Neural progenitor cell (in vitro differentiated cells): ENCODE measurements around the gene S1PR5. TPM values are rescaled to one million over a fixed set of nuclear protein-coding genes. Genes with fewer than 3 reads are reported as not detected.

Experiments used
- DNase-seq: peaks from one replicate; pipeline ENCODE4 v3.0.0-alpha.2; 2016; ENCODE audit warnings: low spot score
- H2AFZ ChIP-seq: fragments of 200-600 bp; sonication (generic); replicated peaks from 2 replicates; pipeline ENCODE4 v1.6.1; 2016; ENCODE audit warnings: antibody characterized with exemption
- H3F3A ChIP-seq: fragments of 200-600 bp; sonication (generic); 2 replicates; pipeline ENCODE4 v1.6.1; 2016; ENCODE audit warnings: antibody characterized with exemption, low read depth
- H3K27ac ChIP-seq: fragments of 200-600 bp; sonication (generic); 2 replicates; pipeline ENCODE4 v1.5.1; 2016; ENCODE audit warnings: mild to moderate bottlenecking
- H3K27me3 ChIP-seq: fragments of 200-600 bp; sonication (generic); 2 replicates; pipeline ENCODE4 v1.6.1; 2016; ENCODE audit warnings: mild to moderate bottlenecking, moderate library complexity
- H3K36me3 ChIP-seq: fragments of 200-600 bp; sonication (generic); 2 replicates; pipeline ENCODE4 v1.5.1; 2016
- H3K4me1 ChIP-seq: fragments of 200-600 bp; sonication (generic); 2 replicates; pipeline ENCODE4 v1.6.1; 2016; ENCODE audit warnings: mixed run types
- H3K4me2 ChIP-seq: fragments of 200-600 bp; sonication (generic); 2 replicates; pipeline ENCODE4 v1.6.1; 2016
- H3K4me3 ChIP-seq: fragments of 200-600 bp; sonication (generic); 2 replicates; pipeline ENCODE4 v1.5.1; 2016
- H3K79me2 ChIP-seq: fragments of 200-600 bp; sonication (generic); 2 replicates; pipeline ENCODE4 v1.6.1; 2016; ENCODE audit warnings: low read depth
- H3K9ac ChIP-seq: fragments of 200-600 bp; sonication (generic); 2 replicates; pipeline ENCODE4 v1.6.1; 2016
- H3K9me3 ChIP-seq: fragments of 200-600 bp; sonication (generic); 2 replicates; pipeline ENCODE4 v1.5.1; 2016; ENCODE audit warnings: low read depth
- H4K20me1 ChIP-seq: fragments of 200-600 bp; sonication (generic); 2 replicates; pipeline ENCODE4 v1.6.1; 2016; ENCODE audit warnings: low read depth
- H3K27ac Mint-ChIP-seq: 3 replicates; pipeline ENCODE4 v1.8.0; 2021; ENCODE audit warnings: mixed read lengths
- H3K27me3 Mint-ChIP-seq: 2 replicates; pipeline ENCODE4 v1.8.0; 2022; ENCODE audit warnings: low read depth, mild to moderate bottlenecking, inconsistent platforms, moderate library complexity, mixed read lengths; ENCODE audit not compliant: insufficient read depth
- H3K36me3 Mint-ChIP-seq: 3 replicates; pipeline ENCODE4 v1.8.0; 2021; ENCODE audit warnings: mixed read lengths
- H3K4me1 Mint-ChIP-seq: 3 replicates; pipeline ENCODE4 v1.8.0; 2021; ENCODE audit warnings: mixed read lengths
- H3K4me3 Mint-ChIP-seq: 3 replicates; pipeline ENCODE4 v1.8.0; 2021; ENCODE audit warnings: mild to moderate bottlenecking, moderate library complexity, mixed read lengths
- H3K9me3 Mint-ChIP-seq: 3 replicates; pipeline ENCODE4 v1.8.0; 2020; ENCODE audit warnings: mixed read lengths
- EZH2 ChIP-seq: fragments of 200-600 bp; sonication (generic); IDR thresholded peaks from 2 replicates; pipeline ENCODE4 v1.6.1; 2017; ENCODE audit warnings: antibody characterized with exemption, mild to moderate bottlenecking, moderate library complexity
- EZH2phosphoT487 ChIP-seq: fragments of 200-600 bp; sonication (generic); IDR thresholded peaks from 2 replicates; pipeline ENCODE4 v1.6.1; 2017; ENCODE audit warnings: antibody characterized with exemption
- total RNA-seq: library from RNA; depleted of rRNA; stranded (reverse); fragments of >200 nt; gene quantifications from 2 replicates; pipeline ENCODE4 v1.2.3, GENCODE V29; 2015; ENCODE audit warnings: low replicate concordance
- TF ChIP-seq, protein P1 (sequence below): fragments of 200-600 bp; sonication (generic); IDR thresholded peaks from 2 replicates; pipeline ENCODE4 v1.5.1; 2017; ENCODE audit warnings: antibody characterized with exemption, mild to moderate bottlenecking

S1PR5 gene
- total RNA-seq, 1 donor from 2014 or later: 0.15 TPM

DNA sequence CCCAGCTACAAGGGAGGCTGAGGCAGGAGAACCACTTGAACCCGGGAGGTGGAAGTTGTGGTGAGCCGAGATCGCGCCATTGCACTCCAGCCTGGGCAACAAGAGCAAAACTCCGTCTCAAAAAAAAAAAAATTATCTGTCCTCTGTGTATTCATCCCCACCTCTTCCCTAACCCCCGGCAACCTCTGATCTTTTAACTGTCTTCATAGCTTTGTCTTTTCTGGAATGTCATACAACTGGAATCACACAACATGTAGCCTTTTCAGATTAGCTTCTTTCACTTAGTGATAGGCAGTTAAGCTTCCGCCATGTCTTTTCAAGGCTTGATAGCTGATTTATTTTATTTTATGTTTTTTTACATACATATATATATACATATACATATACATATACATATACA is 8.4 kb upstream of the S1PR5 start:
- Histone ChIP-seq H3K4me3 (no peak overlapping the region), H3K36me3 (no peaks in the 10 kb centered on the region), H3F3A (no peaks in the 10 kb centered on the region), H3K9ac (no peak overlapping the region), H3K27me3 (peaks cover 4% of the 10 kb centered on the region), H2AFZ (no peak overlapping the region), H3K4me1 (no peaks in the 10 kb centered on the region), H3K9me3 (no peaks in the 10 kb centered on the region), H3K4me2 (no peak overlapping the region), H3K27ac (no peak overlapping the region), H4K20me1 (no peaks in the 10 kb centered on the region), H3K79me2 (no peaks in the 10 kb centered on the region)
- no peak overlapping the region for H3K27ac Mint-ChIP-seq
- TF ChIP-seq EZH2phosphoT487 (no peak), EZH2 (no peak)
- TF ChIP-seq, protein P1, sequence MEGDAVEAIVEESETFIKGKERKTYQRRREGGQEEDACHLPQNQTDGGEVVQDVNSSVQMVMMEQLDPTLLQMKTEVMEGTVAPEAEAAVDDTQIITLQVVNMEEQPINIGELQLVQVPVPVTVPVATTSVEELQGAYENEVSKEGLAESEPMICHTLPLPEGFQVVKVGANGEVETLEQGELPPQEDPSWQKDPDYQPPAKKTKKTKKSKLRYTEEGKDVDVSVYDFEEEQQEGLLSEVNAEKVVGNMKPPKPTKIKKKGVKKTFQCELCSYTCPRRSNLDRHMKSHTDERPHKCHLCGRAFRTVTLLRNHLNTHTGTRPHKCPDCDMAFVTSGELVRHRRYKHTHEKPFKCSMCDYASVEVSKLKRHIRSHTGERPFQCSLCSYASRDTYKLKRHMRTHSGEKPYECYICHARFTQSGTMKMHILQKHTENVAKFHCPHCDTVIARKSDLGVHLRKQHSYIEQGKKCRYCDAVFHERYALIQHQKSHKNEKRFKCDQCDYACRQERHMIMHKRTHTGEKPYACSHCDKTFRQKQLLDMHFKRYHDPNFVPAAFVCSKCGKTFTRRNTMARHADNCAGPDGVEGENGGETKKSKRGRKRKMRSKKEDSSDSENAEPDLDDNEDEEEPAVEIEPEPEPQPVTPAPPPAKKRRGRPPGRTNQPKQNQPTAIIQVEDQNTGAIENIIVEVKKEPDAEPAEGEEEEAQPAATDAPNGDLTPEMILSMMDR: no peak
- H3K4me3 Mint-ChIP-seq: no peak overlapping the region
- peaks cover 2% of the 10 kb centered on the region for H3K27me3 Mint-ChIP-seq
- H3K36me3 Mint-ChIP-seq: no peaks in the 10 kb centered on the region
- H3K4me1 Mint-ChIP-seq: no peaks in the 10 kb centered on the region
- DNase-seq: no peak
- no peaks in the 10 kb centered on the region for H3K9me3 Mint-ChIP-seq

DNA sequence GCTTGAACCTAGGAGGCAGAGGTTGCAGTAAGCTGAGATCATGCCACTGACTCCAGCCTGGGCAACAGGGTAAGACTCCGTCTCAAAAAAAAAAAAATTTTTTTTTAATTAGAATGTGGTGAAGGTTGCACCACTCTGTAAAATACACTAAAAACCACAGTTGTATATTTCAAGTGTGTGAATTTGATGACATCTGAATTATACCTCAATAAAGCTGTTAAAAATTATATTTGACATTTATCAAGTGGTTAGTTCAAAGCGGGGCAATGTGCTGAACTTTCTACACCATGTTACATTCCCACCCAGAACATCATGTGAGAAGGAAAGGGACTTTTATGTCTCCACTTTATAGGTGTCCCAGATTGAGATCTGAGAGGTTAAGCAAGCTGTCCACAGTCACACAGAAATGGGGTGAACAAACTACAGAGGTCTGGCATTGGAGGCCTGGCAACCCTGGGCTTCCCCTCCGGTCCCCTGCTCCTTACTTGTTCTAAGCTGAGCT is 5.9 kb upstream of the S1PR5 start:
- no peaks in the 10 kb centered on the region for H3K79me2 ChIP-seq
- H3K27me3 ChIP-seq: peaks cover 29% of the 10 kb centered on the region
- H3K9me3 ChIP-seq: no peaks in the 10 kb centered on the region
- no peaks in the 10 kb centered on the region for H4K20me1 ChIP-seq
- no peak overlapping the region for H3K4me2 ChIP-seq
- Mint-ChIP-seq H3K4me3 (no peak overlapping the region), H3K4me1 (peaks cover 10% of the 10 kb centered on the region), H3K27ac (no peak overlapping the region), H3K27me3 (peaks cover 13% of the 10 kb centered on the region), H3K36me3 (no peaks in the 10 kb centered on the region), H3K9me3 (peaks cover 3% of the 10 kb centered on the region)
- H3K9ac ChIP-seq: no peak overlapping the region
- no peak overlapping the region for H2AFZ ChIP-seq
- H3F3A ChIP-seq: no peaks in the 10 kb centered on the region
- H3K4me3 ChIP-seq: no peak overlapping the region
- H3K27ac ChIP-seq: no peak overlapping the region
- DNase-seq: no peak
- TF ChIP-seq, protein P1: no peak
- TF ChIP-seq EZH2 (no peak), EZH2phosphoT487 (no peak)
- no peaks in the 10 kb centered on the region for H3K36me3 ChIP-seq
- peaks cover 5% of the 10 kb centered on the region for H3K4me1 ChIP-seq

DNA sequence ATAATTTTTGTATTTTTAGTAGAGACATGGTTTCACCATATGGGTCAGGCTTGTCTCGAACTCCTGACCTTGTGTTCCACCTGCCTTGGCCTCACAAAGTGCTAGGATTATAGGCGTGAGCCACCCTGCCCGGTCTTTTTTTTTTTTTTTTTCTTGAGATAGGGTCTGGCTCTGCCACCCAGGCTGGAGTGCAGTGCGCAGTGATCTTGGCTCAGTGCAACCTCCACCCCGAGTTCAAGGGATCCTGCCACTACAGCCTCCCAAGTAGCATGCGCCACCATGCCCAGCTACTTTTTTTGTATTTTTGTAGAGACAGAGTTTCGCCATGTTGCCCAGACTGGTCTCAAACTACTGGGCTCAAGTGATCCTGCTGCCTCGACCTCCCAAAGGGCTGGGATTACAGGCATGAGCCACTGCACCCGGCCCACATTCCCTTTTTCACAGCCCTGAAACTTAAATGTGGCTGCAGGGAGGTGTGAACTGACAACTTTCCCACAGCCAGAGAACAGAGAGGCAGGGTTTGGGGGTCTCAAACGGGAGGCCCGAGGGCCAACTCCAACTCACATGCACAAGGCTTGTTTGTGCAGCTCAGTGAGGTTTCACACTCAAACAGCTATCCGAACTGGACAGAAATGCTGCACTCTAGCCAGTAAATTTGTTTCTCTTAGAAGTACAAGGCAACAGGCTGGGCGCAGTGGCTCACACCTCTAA is 4.4 kb upstream of the S1PR5 start:
- H3K4me3 Mint-ChIP-seq: no peak overlapping the region
- peaks cover 17% of the 10 kb centered on the region for H3K27me3 Mint-ChIP-seq
- Histone ChIP-seq H3K4me2 (no peak overlapping the region), H2AFZ (no peak overlapping the region), H3K27me3 (peaks cover 44% of the 10 kb centered on the region), H3K4me3 (no peak overlapping the region), H3K36me3 (no peaks in the 10 kb centered on the region), H4K20me1 (peaks cover 3% of the 10 kb centered on the region), H3K79me2 (no peaks in the 10 kb centered on the region), H3K9me3 (no peaks in the 10 kb centered on the region), H3K9ac (no peak overlapping the region), H3F3A (peaks cover 3% of the 10 kb centered on the region), H3K27ac (no peak overlapping the region), H3K4me1 (peaks cover 21% of the 10 kb centered on the region)
- H3K27ac Mint-ChIP-seq: no peak overlapping the region
- TF ChIP-seq EZH2phosphoT487 (no peak), EZH2 (no peak)
- TF ChIP-seq, protein P1: no peak
- peaks cover 16% of the 10 kb centered on the region for H3K4me1 Mint-ChIP-seq
- DNase-seq: no peak
- peaks cover 3% of the 10 kb centered on the region for H3K9me3 Mint-ChIP-seq
- no peaks in the 10 kb centered on the region for H3K36me3 Mint-ChIP-seq
